IMR-90 (cell line): ENCODE results near the gene ISCA1. TPM values are rescaled to one million over a fixed set of nuclear protein-coding genes. Genes with fewer than 3 reads are reported as not detected.
A peak's percentile ranks its signal among the peaks of the same experiment; 100 is the strongest.

ENCODE experiments used
- ATAC-seq: fragments of 200-7000 bp; cut with Tn5 transposase; 2 replicates; pipeline ENCODE4 v1.9.1; 2020; ENCODE audit warnings: low read depth, mild to moderate bottlenecking, moderate library complexity
- BruUV-seq: library from RNA; stranded (reverse); fragments of 400-500 nt; replicated peaks from 2 replicates; lab custom pipeline; 2021; lab: Mats Ljungman, UMichigan
- CTCF ChIA-PET: fragments of 300-600 bp; formaldehyde crosslinking; extraction: SDS; loops from one replicate; lab custom pipeline; 2021; ENCODE audit warnings: antibody characterized with exemption; lab: Yijun Ruan, JAX
- POLR2A ChIA-PET: fragments of 300-600 bp; sonication (Branson Sonifier 250); formaldehyde crosslinking; loops from one replicate; lab custom pipeline; 2022; ENCODE audit warnings: antibody characterized with exemption; ENCODE audit not compliant: unreplicated experiment; lab: Charles Lee
- DNase-seq: peaks from one replicate; pipeline ENCODE4 v3.0.0; 2013
- H2AFZ ChIP-seq: replicated peaks from 2 replicates; pipeline ENCODE3; 2013; ENCODE audit warnings: low read length, mild to moderate bottlenecking; ENCODE audit not compliant: poor library complexity
- H2AK5ac ChIP-seq: 2 replicates; pipeline ENCODE4 v1.6.1; 2013; ENCODE audit warnings: low read depth, low read length, inconsistent platforms
- H2AK9ac ChIP-seq: replicated peaks from 2 replicates; pipeline ENCODE3; 2013; ENCODE audit warnings: mild to moderate bottlenecking, low read depth, low read length, moderate library complexity; ENCODE audit not compliant: poor library complexity
- H2BK120ac ChIP-seq: 2 replicates; pipeline ENCODE4 v1.6.1; 2013; ENCODE audit warnings: low read depth, low read length, inconsistent platforms
- H2BK15ac ChIP-seq: 3 replicates; pipeline ENCODE4 v1.6.1; 2013; ENCODE audit warnings: low read depth, low read length, inconsistent platforms
- H2BK20ac ChIP-seq: 2 replicates; pipeline ENCODE4 v1.6.1; 2013; ENCODE audit warnings: low read depth, mild to moderate bottlenecking, inconsistent platforms, low read length, moderate library complexity
- H2BK5ac ChIP-seq: 2 replicates; pipeline ENCODE4 v1.6.1; 2013; ENCODE audit warnings: mild to moderate bottlenecking, low read depth, low read length, inconsistent platforms; ENCODE audit not compliant: poor library complexity, severe bottlenecking
- H3K14ac ChIP-seq: replicated peaks from 2 replicates; pipeline ENCODE4 v1.6.1; 2013; ENCODE audit warnings: low read depth, low read length, inconsistent platforms
- H3K18ac ChIP-seq: 2 replicates; pipeline ENCODE4 v1.6.1; 2013; ENCODE audit warnings: low read depth, low read length, control low read depth
- H3K23ac ChIP-seq: 2 replicates; pipeline ENCODE4 v1.6.1; 2013; ENCODE audit warnings: low read depth, low read length, inconsistent platforms
- H3K27ac ChIP-seq: 2 replicates; pipeline ENCODE4 v1.5.1; 2013; ENCODE audit warnings: mild to moderate bottlenecking, control low read depth, low read length; ENCODE audit not compliant: insufficient read depth
- H3K27me3 ChIP-seq: 2 replicates; pipeline ENCODE4 v1.6.1; 2013; ENCODE audit warnings: low read length; ENCODE audit not compliant: control insufficient read depth, insufficient read depth
- H3K36me3 ChIP-seq: 2 replicates; pipeline ENCODE4 v1.6.1; 2013; ENCODE audit warnings: low read length, mixed read lengths; ENCODE audit not compliant: control insufficient read depth, insufficient read depth
- H3K4ac ChIP-seq: 2 replicates; pipeline ENCODE4 v1.6.1; 2013; ENCODE audit warnings: low read depth, low read length, inconsistent platforms
- H3K4me1 ChIP-seq: 2 replicates; pipeline ENCODE4 v1.6.1; 2013; ENCODE audit warnings: low read length, mixed read lengths; ENCODE audit not compliant: control insufficient read depth, insufficient read depth
- H3K4me2 ChIP-seq: 2 replicates; pipeline ENCODE4 v1.6.1; 2013; ENCODE audit warnings: low read depth, mild to moderate bottlenecking, control low read depth, low read length, moderate library complexity
- H3K4me3 ChIP-seq: 2 replicates; pipeline ENCODE4 v1.5.1; 2013; ENCODE audit warnings: low read depth, mild to moderate bottlenecking, control low read depth, low read length, moderate library complexity; ENCODE audit not compliant: insufficient read depth
- H3K56ac ChIP-seq: 2 replicates; pipeline ENCODE4 v1.6.1; 2013; ENCODE audit warnings: low read length, inconsistent platforms; ENCODE audit not compliant: insufficient read depth; ENCODE audit errors: extremely low read depth
- H3K79me1 ChIP-seq, 2 experiments: 2 replicates each; pipeline ENCODE4 v1.6.1; 2013; ENCODE audit warnings: low read length in 2 of 2, inconsistent platforms in 1 of 2, low read depth in 1 of 2
- H3K9ac ChIP-seq: 2 replicates; pipeline ENCODE4 v1.6.1; 2013; ENCODE audit warnings: low read depth, low read length, control low read depth
- H3K9me1 ChIP-seq: 2 replicates; pipeline ENCODE4 v1.6.1; 2013; ENCODE audit warnings: low read length, inconsistent platforms; ENCODE audit not compliant: insufficient read depth
- H3K9me3 ChIP-seq: 2 replicates; pipeline ENCODE4 v1.6.1; 2013; ENCODE audit warnings: low read length; ENCODE audit not compliant: control insufficient read depth, insufficient read depth
- H4K20me1 ChIP-seq: 2 replicates; pipeline ENCODE4 v1.6.1; 2013; ENCODE audit warnings: low read length, inconsistent platforms; ENCODE audit not compliant: insufficient read depth
- H4K5ac ChIP-seq: 2 replicates; pipeline ENCODE4 v1.6.1; 2013; ENCODE audit warnings: mild to moderate bottlenecking, low read depth, low read length, control low read depth
- H4K8ac ChIP-seq, 2 experiments: 2 replicates each; pipeline ENCODE4 v1.6.1; 2013; ENCODE audit warnings: low read depth in 2 of 2, low read length in 2 of 2, control low read depth in 1 of 2, inconsistent platforms in 1 of 2
- H4K91ac ChIP-seq: 2 replicates; pipeline ENCODE4 v1.6.1; 2013; ENCODE audit warnings: low read depth, low read length, inconsistent platforms; ENCODE audit not compliant: insufficient read depth
- BHLHE40 ChIP-seq: fragments of 150-350 bp; IDR thresholded peaks from 2 replicates; pipeline ENCODE4 v1.6.1; 2016; ENCODE audit warnings: mild to moderate bottlenecking, low read depth, low read length
- CEBPB ChIP-seq: IDR thresholded peaks from 2 replicates; pipeline ENCODE4 v1.6.1; 2012; ENCODE audit warnings: low read depth, low read length, improper control_type of control experiment
- MAFK ChIP-seq: IDR thresholded peaks from 2 replicates; pipeline ENCODE4 v1.6.1; 2012; ENCODE audit warnings: low read depth, low read length, improper control_type of control experiment
- WGBS, 2 experiments: methylation state at CpG; one replicate each; pipeline versions ENCODE4 v1.1.5 to v1.1.7; 2013; ENCODE audit warnings: missing lambda C conversion rate in 2 of 2; ENCODE audit not compliant: insufficient read length in 1 of 2; ENCODE audit errors: extremely low coverage in 2 of 2; 5-methylcytosine and 5-hydroxymethylcytosine counted together
- dilution Hi-C: fragments of 300-500 bp; cut with HindIII; formaldehyde crosslinking; loops from one replicate; pipeline ENCODE4 v1.14.3; 2018; ENCODE audit warnings: low sequenced_read_pairs; ENCODE audit not compliant: unreplicated experiment
- in situ Hi-C: fragments of 300-500 bp; cut with MboI; formaldehyde crosslinking; loops from 3 replicates; pipeline ENCODE4 v1.14.3; 2019; ENCODE audit warnings: low sequenced_read_pairs, inconsistent platforms, mixed read lengths
- intact Hi-C: fragments of 100-400 bp; cut with micrococcal nuclease; formaldehyde crosslinking; loops from 2 replicates; pipeline ENCODE4 v1.10.0; 2022
- polyA plus RNA-seq, 3 experiments: library from polyadenylated mRNA; depleted of rRNA; stranded (reverse); fragments of >200 nt; gene quantifications; 2 replicates each; pipeline ENCODE4 v1.2.3, GENCODE V29; 2012; ENCODE audit warnings: low replicate concordance in 1 of 3
- total RNA-seq: library from RNA; depleted of rRNA; stranded (reverse); fragments of >200 nt; gene quantifications from 2 replicates; pipeline ENCODE4 v1.2.3, GENCODE V29; 2012

ISCA1 gene
- total and polyA plus RNA-seq, 2 of the 4 experiments (the other 2 are of a cell fraction): 14.7 to 15.1 TPM

- H3K9me1 ChIP-seq: peaks cover 5% of the 10 kb centered on the region; the same call in 1 of the 2 replicates
- no TSS peak for BruUV-seq
- H3K4me2 ChIP-seq: no peak overlapping the region; the same call in 1 of the 2 replicates
- peak overlapping the region; percentile 44; the same call in 1 of the 2 replicates for H2AK5ac ChIP-seq
- H3K18ac ChIP-seq: 0 out of 2 replicates have a peak overlapping the region, but pooled peaks have one; percentile 40
- H2AK9ac ChIP-seq: no peak overlapping the region
- no peak overlapping the region for H3K56ac ChIP-seq
- H4K20me1 ChIP-seq: no peaks in the 10 kb centered on the region
- WGBS, 2 experiments: 100% methylated on average over 1 of the region's 2 CpGs; no CpG with 5 or more reads in 1 of the 2 experiments
- no peak overlapping the region for H2BK15ac ChIP-seq
- peaks cover 7 to 17% of the 10 kb centered on the region in 2 experiments; a peak in 3 of 4 replicates for H3K79me1 ChIP-seq
- peaks cover 15% of the 10 kb centered on the region for H3K4me1 ChIP-seq
- peak overlapping the region in 1 of 2 experiments; percentile 3; a peak in 1 of 4 replicates for H4K8ac ChIP-seq
- 0 out of 2 replicates have a peak overlapping the region, but pooled peaks have one; percentile 2 for H4K5ac ChIP-seq
- ATAC-seq (peak; percentile 30; the same call in 1 of the 2 replicates), DNase-seq (peak; percentile 75)
- H2AFZ ChIP-seq: peak overlapping the region; percentile 8
- no peak overlapping the region for H3K14ac ChIP-seq
- ChIA-PET POLR2A (no interaction called here), CTCF (no interaction called here)
- H3K9ac ChIP-seq: no peak overlapping the region
- no peak overlapping the region; the same call in 1 of the 2 replicates for H4K91ac ChIP-seq
- H3K36me3 ChIP-seq: peaks cover 26% of the 10 kb centered on the region
- peak overlapping the region; percentile 41; the same call in 1 of the 2 replicates for H3K27ac ChIP-seq
- TF ChIP-seq BHLHE40: no peak
- TF ChIP-seq MAFK: no peak
- peak; percentile 24; the same call in 1 of the 2 replicates for TF ChIP-seq CEBPB
- in situ Hi-C loops: no loop called here
- 0 out of 2 replicates have a peak overlapping the region, but pooled peaks have one; percentile 32 for H2BK20ac ChIP-seq
- H3K27me3 ChIP-seq: no peaks in the 10 kb centered on the region
- peak overlapping the region; percentile 51 for H2BK5ac ChIP-seq
- dilution Hi-C loops: no loop called here
- no peak overlapping the region for H3K23ac ChIP-seq
- H3K4me3 ChIP-seq: no peak overlapping the region
- H2BK120ac ChIP-seq: no peak overlapping the region
- no peaks in the 10 kb centered on the region for H3K9me3 ChIP-seq
- intact Hi-C loops: loop anchor here (5.0 kb wide), 1 partner anchor 37 kb away; no protein-coding TSS in a partner anchor
- no peak overlapping the region for H3K4ac ChIP-seq
Measured at GRCh38 chr9:86324308-86324707, 42.0 kb upstream of the ISCA1 start.
